Endothelial cell of umbilical vein (primary cell): ENCODE measurements around the gene SOX13. TPM values are rescaled to one million over a fixed set of nuclear protein-coding genes. Genes with fewer than 3 reads are reported as not detected.

Experiments
- BruUV-seq: library from RNA; stranded (reverse); fragments of 400-500 nt; replicated peaks from 2 replicates; lab custom pipeline; 2021; lab: Mats Ljungman, UMichigan
- CTCF ChIA-PET: fragments of 300-600, 350-600 bp; sonication (Branson Sonifier 250); formaldehyde crosslinking; loops from one replicate; lab custom pipeline; 2021; ENCODE audit warnings: antibody characterized with exemption, inconsistent platforms; lab: Charles Lee
- POLR2A ChIA-PET: fragments of 300-600, 350-600 bp; sonication (Branson Sonifier 250); formaldehyde crosslinking; loops from one replicate; lab custom pipeline; 2021; ENCODE audit warnings: antibody characterized with exemption, inconsistent platforms; lab: Charles Lee
- DNase-seq: peaks from one replicate; pipeline ENCODE4 v3.0.0-alpha.2; 2011; ENCODE audit warnings: low read depth, low spot score
- FAIRE-seq: peaks from 2 replicates; lab custom pipeline; 2011; peaks lifted over from hg19 to GRCh38; lab: Jason Lieb, UNC
- H2AFZ ChIP-seq: 2 replicates; pipeline ENCODE4 v1.6.0; 2012; ENCODE audit warnings: low read depth, low read length, control low read depth, inconsistent platforms
- H3K27ac ChIP-seq: 2 replicates; pipeline ENCODE4 v1.5.1; 2011; ENCODE audit warnings: low read depth, mild to moderate bottlenecking, control low read depth, low read length, moderate library complexity; ENCODE audit not compliant: insufficient read depth
- H3K27me3 ChIP-seq, 2 experiments: 2 replicates each; pipeline versions ENCODE4 v1.6.0 to v1.6.1; 2011; ENCODE audit warnings: low read length in 2 of 2, mixed read lengths in 1 of 2; ENCODE audit not compliant: control insufficient read depth in 2 of 2, insufficient read depth in 2 of 2
- H3K36me3 ChIP-seq, 2 experiments: 2 replicates in 1 of 2; 3 replicates in 1 of 2; pipeline ENCODE4 v1.5.1; 2011; ENCODE audit warnings: low read length in 2 of 2, mild to moderate bottlenecking in 1 of 2, moderate library complexity in 1 of 2; ENCODE audit not compliant: control insufficient read depth in 2 of 2, insufficient read depth in 2 of 2; ENCODE audit errors: extremely low read depth in 1 of 2
- H3K4me1 ChIP-seq: 3 replicates; pipeline ENCODE4 v1.5.1; 2011; ENCODE audit warnings: mild to moderate bottlenecking, low read length; ENCODE audit not compliant: control insufficient read depth, insufficient read depth; ENCODE audit errors: extremely low read depth
- H3K4me2 ChIP-seq: 2 replicates; pipeline ENCODE4 v1.6.1; 2011; ENCODE audit warnings: low read length, control low read depth, mixed read lengths; ENCODE audit not compliant: insufficient read depth
- H3K4me3 ChIP-seq, 3 experiments: fragments of 200-600 bp in 1 of 3; sonication (generic), shearing (Covaris generic) in 1 of 3; replicated peaks in 1 of 3; 2 replicates each; pipeline ENCODE4 v1.5.1; 2011 to 2016; ENCODE audit warnings: control low read depth in 3 of 3, low read length in 3 of 3, mild to moderate bottlenecking in 2 of 3, inconsistent platforms in 1 of 3, low read depth in 1 of 3, moderate library complexity in 1 of 3; ENCODE audit not compliant: insufficient read depth in 1 of 3
- H3K79me2 ChIP-seq: 2 replicates; pipeline ENCODE4 v1.6.0; 2012; ENCODE audit warnings: low read length, inconsistent platforms; ENCODE audit not compliant: control insufficient read depth, insufficient read depth
- H3K9ac ChIP-seq: replicated peaks from 2 replicates; pipeline ENCODE3; 2011; ENCODE audit warnings: low read length, control low read depth; ENCODE audit not compliant: insufficient read depth; ENCODE audit errors: extremely low read depth
- H3K9me1 ChIP-seq: replicated peaks from 3 replicates; pipeline ENCODE4 v1.6.0; 2011; ENCODE audit warnings: mild to moderate bottlenecking, low read length; ENCODE audit not compliant: control insufficient read depth, insufficient read depth; ENCODE audit errors: extremely low read depth
- H3K9me3 ChIP-seq: replicated peaks from 2 replicates; pipeline ENCODE4 v1.5.1; 2012; ENCODE audit warnings: low read length, inconsistent platforms; ENCODE audit not compliant: control insufficient read depth, insufficient read depth
- H4K20me1 ChIP-seq: replicated peaks from 2 replicates; pipeline ENCODE3; 2011; ENCODE audit warnings: mild to moderate bottlenecking, low read length; ENCODE audit not compliant: control insufficient read depth, insufficient read depth; ENCODE audit errors: extremely low read depth
- EZH2 ChIP-seq: IDR thresholded peaks from 2 replicates; pipeline ENCODE4 v1.6.1; 2012; ENCODE audit warnings: borderline replicate concordance, low read depth, mild to moderate bottlenecking, moderate library complexity, low read length, inconsistent platforms; ENCODE audit not compliant: severe bottlenecking
- FOS ChIP-seq: IDR thresholded peaks from 2 replicates; pipeline ENCODE4 v1.6.1; 2011; ENCODE audit warnings: mild to moderate bottlenecking, low read length, moderate library complexity, borderline replicate concordance; ENCODE audit not compliant: insufficient read depth
- GATA2 ChIP-seq: IDR thresholded peaks from 2 replicates; pipeline ENCODE4 v1.7.0; 2011; ENCODE audit warnings: low read depth, mild to moderate bottlenecking, moderate library complexity, mixed read lengths, low read length; ENCODE audit not compliant: insufficient read length, insufficient read depth
- JUN ChIP-seq: IDR thresholded peaks from 2 replicates; pipeline ENCODE4 v1.6.1; 2011; ENCODE audit warnings: borderline replicate concordance, low read depth; ENCODE audit not compliant: insufficient read length, insufficient read depth
- POLR2A ChIP-seq: IDR thresholded peaks from 2 replicates; pipeline ENCODE4 v1.6.1; 2012; ENCODE audit warnings: low read depth, mild to moderate bottlenecking, control low read depth, low read length
- dilution Hi-C: fragments of 300-500 bp; cut with MboI; formaldehyde crosslinking; loops from one replicate; pipeline ENCODE4 v1.15.0; 2019; ENCODE audit warnings: low sequenced_read_pairs; ENCODE audit not compliant: extremely low pct_ligation_motif_present
- intact Hi-C: fragments of 100-400 bp; cut with micrococcal nuclease; formaldehyde crosslinking; loops from one replicate; pipeline ENCODE4 v1.10.0; 2022
- polyA plus RNA-seq, 4 experiments: library from polyadenylated mRNA; depleted of rRNA in 3 of 4; stranded (reverse) in 3 of 4; unstranded in 1 of 4; fragments of >200 nt; gene quantifications; 2 replicates each; pipeline versions ENCODE4 v1.2.1 to v1.2.3, GENCODE V29; 2011 to 2012; ENCODE audit warnings: missing spikeins in 1 of 4
- total RNA-seq: library from RNA; stranded (reverse); gene quantifications from 2 replicates; pipeline ENCODE4 v1.2.3, GENCODE V29; 2021
- TF ChIP-seq, protein P1 (sequence below): IDR thresholded peaks from 2 replicates; pipeline ENCODE4 v1.6.1; 2011; ENCODE audit not compliant: insufficient read depth, insufficient read length
- TF ChIP-seq, protein P2 (sequence below), 2 donors: IDR thresholded peaks; 1 replicate in 1 of 2; 2 replicates in 1 of 2; pipeline ENCODE4 v1.5.1; 2011; ENCODE audit warnings: low read length in 2 of 2, mild to moderate bottlenecking in 2 of 2, moderate library complexity in 2 of 2, control low read depth in 1 of 2, inconsistent platforms in 1 of 2, low read depth in 1 of 2; ENCODE audit not compliant: insufficient read depth in 1 of 2; ENCODE audit errors: extremely low read depth in 1 of 2

Gene SOX13
- total and polyA plus RNA-seq, 2 donors (not counting 3 experiments of a cell fraction or from before 2014, with no cell fraction given) = 40.8 to 57.7 TPM

- no peak overlapping the region for H3K4me3 ChIP-seq
- no peak overlapping the region for H2AFZ ChIP-seq
- no peaks in the 10 kb centered on the region for H3K9me3 ChIP-seq
- no TSS peak for BruUV-seq
- TF ChIP-seq POLR2A = no peak
- TF ChIP-seq, protein P1, sequence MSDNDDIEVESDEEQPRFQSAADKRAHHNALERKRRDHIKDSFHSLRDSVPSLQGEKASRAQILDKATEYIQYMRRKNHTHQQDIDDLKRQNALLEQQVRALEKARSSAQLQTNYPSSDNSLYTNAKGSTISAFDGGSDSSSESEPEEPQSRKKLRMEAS = no peak
- TF ChIP-seq, protein P2, sequence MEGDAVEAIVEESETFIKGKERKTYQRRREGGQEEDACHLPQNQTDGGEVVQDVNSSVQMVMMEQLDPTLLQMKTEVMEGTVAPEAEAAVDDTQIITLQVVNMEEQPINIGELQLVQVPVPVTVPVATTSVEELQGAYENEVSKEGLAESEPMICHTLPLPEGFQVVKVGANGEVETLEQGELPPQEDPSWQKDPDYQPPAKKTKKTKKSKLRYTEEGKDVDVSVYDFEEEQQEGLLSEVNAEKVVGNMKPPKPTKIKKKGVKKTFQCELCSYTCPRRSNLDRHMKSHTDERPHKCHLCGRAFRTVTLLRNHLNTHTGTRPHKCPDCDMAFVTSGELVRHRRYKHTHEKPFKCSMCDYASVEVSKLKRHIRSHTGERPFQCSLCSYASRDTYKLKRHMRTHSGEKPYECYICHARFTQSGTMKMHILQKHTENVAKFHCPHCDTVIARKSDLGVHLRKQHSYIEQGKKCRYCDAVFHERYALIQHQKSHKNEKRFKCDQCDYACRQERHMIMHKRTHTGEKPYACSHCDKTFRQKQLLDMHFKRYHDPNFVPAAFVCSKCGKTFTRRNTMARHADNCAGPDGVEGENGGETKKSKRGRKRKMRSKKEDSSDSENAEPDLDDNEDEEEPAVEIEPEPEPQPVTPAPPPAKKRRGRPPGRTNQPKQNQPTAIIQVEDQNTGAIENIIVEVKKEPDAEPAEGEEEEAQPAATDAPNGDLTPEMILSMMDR (IDR thresholded peaks at IDR 0.05; ENCODE audit: extremely low read depth in 1 of 2, insufficient read depth in 1 of 2, low read depth in 1 of 2, low read length in 2 of 2) = no peak
- TF ChIP-seq EZH2 = no peak
- TF ChIP-seq FOS = no peak
- no peak for TF ChIP-seq GATA2
- TF ChIP-seq JUN = no peak
- intact Hi-C loops = no loop called here
- FAIRE-seq (no peak), DNase-seq (no peak)
- no peaks in the 10 kb centered on the region for H3K27me3 ChIP-seq
- dilution Hi-C loops = loop anchor here (25.0 kb wide), 1 partner anchor 279 kb away; the partner anchor contains the start of gene SNRPE
- H3K79me2 ChIP-seq = no peaks in the 10 kb centered on the region
- peaks cover 0 to 3% of the 10 kb centered on the region in 2 experiments for H3K36me3 ChIP-seq
- H3K9me1 ChIP-seq = no peaks in the 10 kb centered on the region
- POLR2A ChIA-PET = no interaction called here
- CTCF ChIA-PET = interaction anchor here (1.1 to 1.6 kb wide), 2 partner anchors 13 to 270 kb away, joined by 4 to 5 read pairs; no protein-coding TSS in a partner anchor
- no peak overlapping the region for H3K4me2 ChIP-seq
- no peaks in the 10 kb centered on the region for H4K20me1 ChIP-seq
- H3K27ac ChIP-seq = no peak overlapping the region
- H3K9ac ChIP-seq = no peak overlapping the region
- H3K4me1 ChIP-seq = no peaks in the 10 kb centered on the region
Measured at GRCh38 chr1:204141131-204141530, 68.2 kb downstream of the SOX13 start.
